Fibroblast of mammary gland (primary cell): ENCODE measurements around the gene ABCD2.

Experiments
- DNase-seq: peaks from one replicate; pipeline ENCODE4 v3.0.0-alpha.2; 2010; ENCODE audit warnings: low read depth
- H3K4me3 ChIP-seq: 2 replicates; pipeline ENCODE4 v1.5.1; 2011; ENCODE audit warnings: low read depth, mild to moderate bottlenecking, low read length, moderate library complexity; ENCODE audit not compliant: control insufficient read depth
- TF ChIP-seq, protein P1 (sequence below): conservative IDR thresholded peaks from 2 replicates; pipeline ENCODE4 v1.5.1; 2011; ENCODE audit warnings: low read depth, low read length, inconsistent platforms; ENCODE audit not compliant: control insufficient read depth, insufficient read depth

Gene ABCD2

GRCh38 chr12:39622306-39622705 lies 2.7 kb upstream of the ABCD2 start:
- TF ChIP-seq, protein P1, sequence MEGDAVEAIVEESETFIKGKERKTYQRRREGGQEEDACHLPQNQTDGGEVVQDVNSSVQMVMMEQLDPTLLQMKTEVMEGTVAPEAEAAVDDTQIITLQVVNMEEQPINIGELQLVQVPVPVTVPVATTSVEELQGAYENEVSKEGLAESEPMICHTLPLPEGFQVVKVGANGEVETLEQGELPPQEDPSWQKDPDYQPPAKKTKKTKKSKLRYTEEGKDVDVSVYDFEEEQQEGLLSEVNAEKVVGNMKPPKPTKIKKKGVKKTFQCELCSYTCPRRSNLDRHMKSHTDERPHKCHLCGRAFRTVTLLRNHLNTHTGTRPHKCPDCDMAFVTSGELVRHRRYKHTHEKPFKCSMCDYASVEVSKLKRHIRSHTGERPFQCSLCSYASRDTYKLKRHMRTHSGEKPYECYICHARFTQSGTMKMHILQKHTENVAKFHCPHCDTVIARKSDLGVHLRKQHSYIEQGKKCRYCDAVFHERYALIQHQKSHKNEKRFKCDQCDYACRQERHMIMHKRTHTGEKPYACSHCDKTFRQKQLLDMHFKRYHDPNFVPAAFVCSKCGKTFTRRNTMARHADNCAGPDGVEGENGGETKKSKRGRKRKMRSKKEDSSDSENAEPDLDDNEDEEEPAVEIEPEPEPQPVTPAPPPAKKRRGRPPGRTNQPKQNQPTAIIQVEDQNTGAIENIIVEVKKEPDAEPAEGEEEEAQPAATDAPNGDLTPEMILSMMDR: no peak
- no peak overlapping the region for H3K4me3 ChIP-seq
- DNase-seq: no peak

- no peak overlapping the region for H3K4me3 ChIP-seq
- no peak for DNase-seq
- TF ChIP-seq, protein P1: no peak
Measured at GRCh38 chr12:39621670-39622069, 2.1 kb upstream of the ABCD2 start.

DNA sequence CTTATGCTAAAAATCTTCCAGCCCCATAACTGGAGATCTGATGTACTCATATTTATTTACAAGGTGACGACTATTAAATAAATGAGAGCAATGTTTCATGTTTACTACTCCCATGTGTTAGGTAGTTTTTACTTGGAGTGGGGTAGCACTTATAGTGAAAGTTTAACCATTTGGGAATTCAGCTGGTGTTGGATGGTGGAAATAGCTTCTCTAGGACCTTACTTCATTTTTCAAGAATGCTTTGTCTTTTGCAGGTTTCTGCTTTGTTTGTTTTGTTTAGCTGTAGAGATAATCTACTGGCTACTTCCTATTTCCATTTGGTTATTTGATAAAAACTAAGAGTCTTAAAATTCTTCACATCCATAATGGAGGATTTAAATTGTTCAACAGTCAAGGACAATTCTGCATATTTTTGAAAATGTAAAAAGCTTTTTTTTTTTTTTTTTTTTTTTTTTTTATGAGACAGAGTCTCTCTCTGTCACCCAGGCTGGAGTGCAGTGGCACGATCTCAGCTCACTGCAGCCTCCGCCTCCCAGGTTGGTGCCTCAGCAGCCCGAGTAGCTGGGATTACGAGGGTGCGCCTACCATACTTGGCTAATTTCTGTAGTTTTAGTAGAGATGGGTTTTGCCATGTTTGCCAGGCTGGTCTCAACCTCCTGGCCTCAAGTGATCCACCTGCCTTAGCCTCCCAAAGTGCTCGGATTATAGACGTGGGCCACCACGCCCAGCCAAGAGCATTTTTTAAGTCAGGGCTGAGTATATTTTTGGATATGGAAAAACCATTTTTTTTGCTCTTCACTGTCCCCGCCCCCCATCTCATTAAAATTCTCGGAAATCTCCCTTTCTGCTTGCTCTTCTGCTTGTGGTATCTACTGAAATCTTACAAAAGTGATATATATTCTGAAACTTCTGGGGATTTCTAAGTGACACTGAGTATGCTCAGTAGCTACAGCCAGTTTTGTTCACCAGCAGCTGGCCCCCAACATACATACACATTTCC lies 1.4 kb upstream of the ABCD2 start:
- DNase-seq: no peak
- TF ChIP-seq, protein P1: no peak
- peak overlapping the region; percentile 74 for H3K4me3 ChIP-seq

GRCh38 chr12:39619316-39619659 lies 315 bp downstream of the ABCD2 start:
- no peak for DNase-seq
- TF ChIP-seq, protein P1: no peak
- H3K4me3 ChIP-seq: peak overlapping the region; percentile 74

GRCh38 chr12:39618701-39619100 lies 902 bp downstream of the ABCD2 start:
- TF ChIP-seq, protein P1: no peak
- DNase-seq: no peak
- H3K4me3 ChIP-seq: peak overlapping the region; percentile 74

- TF ChIP-seq, protein P1: no peak
- no peak for DNase-seq
- no peak overlapping the region for H3K4me3 ChIP-seq
Measured at GRCh38 chr12:39617887-39618286, 1.7 kb downstream of the ABCD2 start.
